T-helper 2 cell treated with Interferon-gamma antibody and Interleukin-4, amounts not matched to agents 100 ng/mL and 5 ng/mL, for 36 hours (primary cell): Measurements from ENCODE around the gene AJM1. TPM values are rescaled to one million over a fixed set of nuclear protein-coding genes. Genes with fewer than 3 reads are reported as not detected.

Experiments
- intact Hi-C: fragments of 100-400 bp; cut with micrococcal nuclease; formaldehyde crosslinking; loops from one replicate; pipeline ENCODE4 v1.15.1; 2023
- total RNA-seq: library from RNA; stranded (reverse); gene quantifications from 2 replicates; pipeline ENCODE4 v1.2.3, GENCODE V29; 2022

AJM1 gene
- total RNA-seq, 1 donor from 2014 or later, result 4.0 TPM

GRCh38 chr9:136852664-136853595, 10.7 kb downstream of the AJM1 start:
- intact Hi-C loops, result no loop called here

GRCh38 chr9:136853596-136854112, 11.4 kb downstream of the AJM1 start:
- intact Hi-C loops, result no loop called here

- intact Hi-C loops, result no loop called here
These were observed 12.0 kb downstream of the AJM1 start for GRCh38 chr9:136854113-136854841.

- intact Hi-C loops, result no loop called here
These were observed 12.7 kb downstream of the AJM1 start for GRCh38 chr9:136854842-136855460.

- intact Hi-C loops, result no loop called here
These were observed 13.3 kb downstream of the AJM1 start for GRCh38 chr9:136855461-136856078.

DNA sequence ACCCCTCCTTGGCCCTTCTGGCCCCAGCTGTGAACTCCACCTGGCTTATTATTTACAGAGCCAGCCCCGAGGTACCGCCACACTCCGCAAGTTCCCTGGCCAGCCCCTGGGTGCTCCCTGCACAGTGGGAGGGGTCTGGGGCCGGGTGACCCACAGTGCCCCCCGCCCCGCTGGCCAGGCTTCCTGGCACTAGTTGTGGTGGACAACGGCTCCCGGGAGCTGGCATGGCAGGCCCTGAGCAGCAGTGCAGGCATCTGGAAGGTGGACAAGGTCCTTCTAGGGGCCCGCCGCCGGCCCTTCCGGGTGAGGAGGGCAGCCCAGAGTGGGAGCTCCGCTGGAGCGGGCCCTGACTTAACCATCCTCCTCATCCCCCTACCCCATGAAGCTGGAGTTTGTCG, 13.8 kb downstream of the AJM1 start:
- intact Hi-C loops, result no loop called here

DNA sequence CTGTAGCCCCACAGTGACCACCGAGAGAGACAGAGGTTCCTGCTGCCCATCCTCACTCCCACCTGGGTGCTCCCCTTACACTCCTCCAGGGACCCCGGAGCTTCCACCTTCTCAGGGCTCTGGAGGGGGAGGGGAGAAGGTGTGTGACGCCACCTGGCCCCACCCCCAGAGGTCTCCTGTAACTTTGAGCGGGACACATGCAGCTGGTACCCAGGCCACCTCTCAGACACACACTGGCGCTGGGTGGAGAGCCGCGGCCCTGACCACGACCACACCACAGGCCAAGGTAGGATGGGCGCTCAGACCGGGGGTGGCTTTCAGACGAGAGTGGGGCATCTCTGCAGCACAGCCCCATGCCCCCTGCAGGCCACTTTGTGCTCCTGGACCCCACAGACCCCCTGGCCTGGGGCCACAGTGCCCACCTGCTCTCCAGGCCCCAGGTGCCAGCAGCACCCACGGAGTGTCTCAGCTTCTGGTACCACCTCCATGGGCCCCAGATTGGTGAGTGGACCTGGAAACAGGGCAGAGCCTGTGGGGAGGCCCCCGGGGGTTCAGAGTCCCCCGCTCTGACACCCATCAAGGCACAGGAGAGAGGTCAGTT, 14.4 kb downstream of the AJM1 start:
- intact Hi-C loops, result no loop called here

- intact Hi-C loops, result no loop called here
These were observed 14.9 kb downstream of the AJM1 start for GRCh38 chr9:136857166-136857565.

- intact Hi-C loops, result no loop called here
These were observed 15.5 kb downstream of the AJM1 start for GRCh38 chr9:136857581-136858412.

DNA sequence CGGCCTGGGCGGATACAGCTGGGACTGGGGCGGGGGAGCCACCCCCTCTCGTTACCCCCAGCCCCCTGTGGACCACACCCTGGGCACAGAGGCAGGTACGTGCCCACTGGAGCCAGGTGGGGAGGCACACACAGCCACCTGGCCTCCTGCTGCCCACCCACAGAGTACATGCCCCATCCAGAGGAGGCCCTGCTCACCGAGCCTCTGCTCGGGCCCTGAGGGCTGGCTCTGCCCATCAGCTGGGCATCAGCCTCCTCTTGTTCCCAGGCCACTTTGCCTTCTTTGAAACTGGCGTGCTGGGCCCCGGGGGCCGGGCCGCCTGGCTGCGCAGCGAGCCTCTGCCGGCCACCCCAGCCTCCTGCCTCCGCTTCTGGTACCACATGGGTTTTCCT, 16.2 kb downstream of the AJM1 start:
- intact Hi-C loops, result no loop called here

GRCh38 chr9:136858844-136859757, 16.8 kb downstream of the AJM1 start:
- intact Hi-C loops, result no loop called here

DNA sequence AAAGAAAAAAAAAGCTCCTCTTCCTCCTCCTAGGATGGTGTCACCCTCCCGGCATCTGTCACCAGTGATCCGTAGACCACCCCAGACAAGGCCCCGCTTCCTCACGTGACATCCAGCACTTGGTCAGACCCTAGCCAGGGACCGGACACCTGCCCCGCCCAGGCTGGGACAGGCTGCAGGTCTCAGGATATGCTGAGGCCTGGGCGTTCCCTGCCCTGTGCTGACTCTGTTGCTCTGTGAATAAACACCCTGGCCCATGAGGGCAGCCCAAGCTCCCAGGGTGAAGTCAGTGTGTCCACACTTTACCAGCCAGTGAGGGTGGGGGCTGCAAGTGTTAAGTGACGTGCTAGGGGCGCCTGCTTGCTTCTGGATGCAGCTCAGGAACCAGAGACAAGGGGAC, 18.3 kb downstream of the AJM1 start:
- intact Hi-C loops, result no loop called here

- intact Hi-C loops, result no loop called here
These were observed 18.9 kb downstream of the AJM1 start for GRCh38 chr9:136860933-136861873.

- intact Hi-C loops, result no loop called here
These were observed 19.7 kb downstream of the AJM1 start for GRCh38 chr9:136861874-136862457.

GRCh38 chr9:136862849-136863622, 20.8 kb downstream of the AJM1 start:
- intact Hi-C loops, result no loop called here

GRCh38 chr9:136863623-136864273, 21.5 kb downstream of the AJM1 start:
- intact Hi-C loops, result no loop called here
